G401 (cell line): ENCODE measurements around the gene MS4A4E. TPM values are rescaled to one million over a fixed set of nuclear protein-coding genes. Genes with fewer than 3 reads are reported as not detected.
"Not testable (repeated sequence)": the region's sequence is repeated elsewhere in the genome, so short reads cannot be mapped to it uniquely, and the experiment has no call there.

ENCODE experiments used
- DNase-seq: peaks from one replicate; pipeline ENCODE4 v3.0.0-alpha.2; 2015; ENCODE audit warnings: low spot score
- in situ Hi-C: cut with HindIII; loops from 2 replicates; pipeline ENCODE4 v1.10.0; 2016; ENCODE audit warnings: low sequenced_read_pairs, mixed read lengths
- total RNA-seq: library from RNA; depleted of rRNA; stranded (reverse); fragments of >200 nt; shearing (Covaris generic); gene quantifications from 2 replicates; pipeline ENCODE4 v1.2.3, GENCODE V29; 2014

The MS4A4E gene
- total RNA-seq, 1 experiment from 2014 or later, result not detected

- in situ Hi-C loops, result no loop called here
Measured at GRCh38 chr11:60184824-60185511, 58.0 kb downstream of the MS4A4E start.

GRCh38 chr11:60183591-60184205 is 59.2 kb downstream of the MS4A4E start:
- DNase-seq, result no peak
- in situ Hi-C loops, result no loop called here

More at GRCh38 chr11:60184824-60185511, 58.0 kb downstream of the MS4A4E start:
- no peak for DNase-seq

GRCh38 chr11:60182541-60183330 is 60.2 kb downstream of the MS4A4E start, which contains the start of gene MS4A6A:
TSS of gene MS4A6A (minus strand) at chr11:60183083. CDS start at chr11:60181727, 1,356 bp downstream.
- no peak for DNase-seq
- in situ Hi-C loops, result no loop called here

- in situ Hi-C loops, result no loop called here
- DNase-seq, result no peak
Measured at GRCh38 chr11:60175860-60176275, 67.1 kb downstream of the MS4A4E start.

GRCh38 chr11:60172011-60172410 is 70.9 kb downstream of the MS4A4E start:
- DNase-seq, result no peak
- in situ Hi-C loops, result no loop called here

GRCh38 chr11:60170566-60170965 is 72.4 kb downstream of the MS4A4E start:
- in situ Hi-C loops, result no loop called here

GRCh38 chr11:60169264-60169915 is 73.5 kb downstream of the MS4A4E start:
- DNase-seq, result no peak
- in situ Hi-C loops, result no loop called here

More at GRCh38 chr11:60170566-60170965, 72.4 kb downstream of the MS4A4E start:
- DNase-seq, result no peak

- in situ Hi-C loops, result no loop called here
- no peak for DNase-seq
Measured at GRCh38 chr11:60168306-60168705, 74.6 kb downstream of the MS4A4E start.

- DNase-seq, result no peak
- in situ Hi-C loops, result no loop called here
Measured at GRCh38 chr11:60165951-60166350, 77.0 kb downstream of the MS4A4E start.

- DNase-seq, result no peak
- in situ Hi-C loops, result no loop called here
Measured at GRCh38 chr11:60165538-60165937, 77.4 kb downstream of the MS4A4E start.

- in situ Hi-C loops, result no loop called here
- no peak for DNase-seq
Measured at GRCh38 chr11:60164550-60165075, 78.3 kb downstream of the MS4A4E start.

GRCh38 chr11:60161766-60162165 is 81.2 kb downstream of the MS4A4E start:
- DNase-seq, result no peak
- in situ Hi-C loops, result no loop called here

- in situ Hi-C loops, result no loop called here
- DNase-seq, result no peak
Measured at GRCh38 chr11:60161107-60161506, 81.8 kb downstream of the MS4A4E start.

GRCh38 chr11:60159868-60160267 is 83.1 kb downstream of the MS4A4E start:
- no peak for DNase-seq
- in situ Hi-C loops, result no loop called here

GRCh38 chr11:60159284-60159683 is 83.7 kb downstream of the MS4A4E start:
- in situ Hi-C loops, result no loop called here
- no peak for DNase-seq

GRCh38 chr11:60158636-60159035 is 84.3 kb downstream of the MS4A4E start:
- DNase-seq, result no peak

GRCh38 chr11:60155931-60156330 is 87.0 kb downstream of the MS4A4E start:
- DNase-seq, result no peak
- in situ Hi-C loops, result no loop called here

More at GRCh38 chr11:60158636-60159035, 84.3 kb downstream of the MS4A4E start:
- in situ Hi-C loops, result no loop called here

- DNase-seq, in situ Hi-C loops: not testable (repeated sequence)
Measured at GRCh38 chr11:60152727-60153126, 90.2 kb downstream of the MS4A4E start.

- in situ Hi-C loops, result no loop called here
- no peak for DNase-seq
Measured at GRCh38 chr11:60150279-60150678, 92.7 kb downstream of the MS4A4E start.
